Prostate gland (tissue), 2 donors: ENCODE measurements around the gene SHLD3.

Experiments
- POLR2A ChIP-seq: fragments of 450-650 bp; IDR thresholded peaks from one replicate; pipeline ENCODE4 v1.6.1; 2016; ENCODE audit warnings: antibody characterized with exemption, mild to moderate bottlenecking
- TF ChIP-seq, protein P1 (sequence below), 4 experiments: fragments of 200-600 bp in 2 of 4; fragments of 450-650 bp in 2 of 4; sonication (generic) in 2 of 4; IDR thresholded peaks; 1 replicate in 3 of 4; 2 replicates in 1 of 4; pipeline ENCODE4 v1.5.1; 2016 to 2019; ENCODE audit warnings: antibody characterized with exemption in 4 of 4, mild to moderate bottlenecking in 2 of 4, moderate library complexity in 2 of 4

DNA sequence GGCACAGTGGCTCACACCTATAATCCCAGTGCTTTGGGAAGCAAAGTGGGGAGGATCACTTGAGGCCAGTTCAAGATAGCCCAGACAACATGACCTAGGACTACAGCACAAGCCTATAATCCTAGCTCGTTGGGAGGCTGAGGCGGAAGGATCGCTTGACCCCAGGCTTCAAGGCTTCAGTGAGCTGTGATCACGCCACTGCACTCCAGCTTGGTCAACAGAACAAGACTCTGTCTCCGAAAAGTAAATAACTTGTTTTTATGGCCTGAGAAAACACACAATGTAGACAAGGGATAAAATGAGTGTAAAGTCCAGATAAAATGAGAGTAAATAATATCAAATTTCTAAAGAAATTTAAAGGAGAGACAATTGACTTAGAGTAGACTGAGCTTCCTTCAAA, 26.3 kb downstream of the SHLD3 start:
- TF ChIP-seq, protein P1, sequence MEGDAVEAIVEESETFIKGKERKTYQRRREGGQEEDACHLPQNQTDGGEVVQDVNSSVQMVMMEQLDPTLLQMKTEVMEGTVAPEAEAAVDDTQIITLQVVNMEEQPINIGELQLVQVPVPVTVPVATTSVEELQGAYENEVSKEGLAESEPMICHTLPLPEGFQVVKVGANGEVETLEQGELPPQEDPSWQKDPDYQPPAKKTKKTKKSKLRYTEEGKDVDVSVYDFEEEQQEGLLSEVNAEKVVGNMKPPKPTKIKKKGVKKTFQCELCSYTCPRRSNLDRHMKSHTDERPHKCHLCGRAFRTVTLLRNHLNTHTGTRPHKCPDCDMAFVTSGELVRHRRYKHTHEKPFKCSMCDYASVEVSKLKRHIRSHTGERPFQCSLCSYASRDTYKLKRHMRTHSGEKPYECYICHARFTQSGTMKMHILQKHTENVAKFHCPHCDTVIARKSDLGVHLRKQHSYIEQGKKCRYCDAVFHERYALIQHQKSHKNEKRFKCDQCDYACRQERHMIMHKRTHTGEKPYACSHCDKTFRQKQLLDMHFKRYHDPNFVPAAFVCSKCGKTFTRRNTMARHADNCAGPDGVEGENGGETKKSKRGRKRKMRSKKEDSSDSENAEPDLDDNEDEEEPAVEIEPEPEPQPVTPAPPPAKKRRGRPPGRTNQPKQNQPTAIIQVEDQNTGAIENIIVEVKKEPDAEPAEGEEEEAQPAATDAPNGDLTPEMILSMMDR (IDR thresholded peaks at IDR 0.05), result no peak
- TF ChIP-seq POLR2A, result no peak
